HepG2 (cell line): ENCODE data around the gene SLC22A5. TPM values are rescaled to one million over a fixed set of nuclear protein-coding genes. Genes with fewer than 3 reads are reported as not detected.

ENCODE experiments used
- ATAC-seq: fragments of 200-7000 bp; cut with Tn5 transposase; 3 replicates; pipeline ENCODE4 v1.9.1; 2020; ENCODE audit warnings: mild to moderate bottlenecking, moderate library complexity
- BruUV-seq: library from RNA; stranded (reverse); fragments of 400-500 nt; replicated peaks from 2 replicates; lab custom pipeline; 2021; lab: Mats Ljungman, UMichigan
- CTCF ChIA-PET: fragments of 300-600 bp; formaldehyde crosslinking; extraction: SDS; loops from one replicate; lab custom pipeline; 2021; ENCODE audit warnings: low total read pairs, inconsistent platforms, low intra/inter-chr PET ratio; lab: Yijun Ruan, JAX
- POLR2A ChIA-PET: fragments of 350-600 bp; sonication (Branson Sonifier 250); formaldehyde crosslinking; loops from one replicate; lab custom pipeline; 2020; ENCODE audit warnings: antibody characterized with exemption, inconsistent platforms; lab: Yijun Ruan, JAX
- DNase-seq: peaks from one replicate; pipeline ENCODE4 v3.0.0-alpha.2; 2015; ENCODE audit warnings: low spot score
- FAIRE-seq: peaks from 3 replicates; lab custom pipeline; 2011; peaks lifted over from hg19 to GRCh38; lab: Jason Lieb, UNC
- H2AFZ ChIP-seq: one replicate; pipeline ENCODE4 v1.6.1; 2011; ENCODE audit warnings: low read length, inconsistent platforms
- H3K27ac ChIP-seq: fragments of 300-600 bp; 3 replicates; pipeline ENCODE4 v1.8.0; 2011; ENCODE audit warnings: mixed run types, mild to moderate bottlenecking, mixed read lengths, low read length, inconsistent platforms; ENCODE audit not compliant: insufficient read depth; ENCODE audit errors: extremely low read length
- H3K27me3 ChIP-seq, 2 experiments: fragments of 200-600 bp in 1 of 2; 2 replicates in 1 of 2; 3 replicates in 1 of 2; pipeline versions ENCODE4 v1.6.0 to v1.8.0; 2011; ENCODE audit warnings: low read length in 2 of 2, mild to moderate bottlenecking in 2 of 2, moderate library complexity in 2 of 2, inconsistent platforms in 1 of 2; ENCODE audit not compliant: insufficient read depth in 2 of 2, control insufficient read depth in 1 of 2
- H3K36me3 ChIP-seq, 2 experiments: fragments of 200-600 bp in 1 of 2; replicated peaks in 1 of 2; 2 replicates in 1 of 2; 3 replicates in 1 of 2; pipeline versions ENCODE4 v1.5.1 to v1.8.0; 2011; ENCODE audit warnings: low read length in 2 of 2, inconsistent platforms in 1 of 2; ENCODE audit not compliant: insufficient read depth in 2 of 2, control insufficient read depth in 1 of 2
- H3K4me1 ChIP-seq: 2 replicates; pipeline ENCODE4 v1.5.1; 2012; ENCODE audit warnings: low read length, inconsistent platforms; ENCODE audit not compliant: insufficient read depth
- H3K4me2 ChIP-seq: 2 replicates; pipeline ENCODE4 v1.6.0; 2011; ENCODE audit warnings: low read depth, low read length, inconsistent platforms
- H3K4me3 ChIP-seq, 3 experiments: fragments of 200-600 bp in 1 of 3; sonication (generic), shearing (Covaris generic) in 1 of 3; replicated peaks in 1 of 3; 2 replicates each; pipeline ENCODE4 v1.5.1; 2011 to 2016; ENCODE audit warnings: low read length in 3 of 3, inconsistent platforms in 2 of 3, low read depth in 2 of 3, mild to moderate bottlenecking in 2 of 3, control low read depth in 1 of 3, mixed read lengths in 1 of 3; ENCODE audit not compliant: insufficient read depth in 1 of 3
- H3K79me2 ChIP-seq: one replicate; pipeline ENCODE4 v1.6.1; 2011; ENCODE audit warnings: low read length, inconsistent platforms; ENCODE audit not compliant: insufficient read depth
- H3K9ac ChIP-seq: 2 replicates; pipeline ENCODE4 v1.6.0; 2011; ENCODE audit warnings: mild to moderate bottlenecking, low read depth, low read length, inconsistent platforms; ENCODE audit not compliant: insufficient read depth
- H3K9me3 ChIP-seq: 2 replicates; pipeline ENCODE4 v1.5.1; 2012; ENCODE audit warnings: mild to moderate bottlenecking, low read length
- H4K20me1 ChIP-seq: 2 replicates; pipeline ENCODE4 v1.6.0; 2011; ENCODE audit warnings: inconsistent platforms, mild to moderate bottlenecking, low read length, moderate library complexity; ENCODE audit not compliant: insufficient read depth
- ATF3 ChIP-seq: sonication (generic); formaldehyde crosslinking; IDR thresholded peaks from 2 replicates; pipeline ENCODE4 v1.4.0; 2020; ENCODE audit warnings: missing genetic modification reagents
- DR1 ChIP-seq: sonication (generic); formaldehyde crosslinking; IDR thresholded peaks from 2 replicates; pipeline ENCODE4 v1.8.0; 2021; ENCODE audit warnings: mild to moderate bottlenecking, missing genetic modification reagents, inconsistent platforms
- FOSL2 ChIP-seq: sonication (generic); formaldehyde crosslinking; IDR thresholded peaks from 2 replicates; pipeline ENCODE4 v1.4.0; 2020; ENCODE audit warnings: missing genetic modification reagents
- FOXA1 ChIP-seq, 2 experiments: fragments of 450-650 bp in 1 of 2; sonication (generic) in 1 of 2; formaldehyde crosslinking in 1 of 2; IDR thresholded peaks; 2 replicates each; pipeline versions ENCODE4 v1.4.0 to v1.6.1; 2016 to 2020; ENCODE audit warnings: missing genetic modification reagents in 1 of 2
- FOXC1 ChIP-seq: sonication (generic); formaldehyde crosslinking; IDR thresholded peaks from 2 replicates; pipeline ENCODE4 v1.8.0; 2022; ENCODE audit warnings: mild to moderate bottlenecking, missing genetic modification reagents, borderline replicate concordance
- FOXP1 ChIP-seq, 2 experiments: fragments of 450-650 bp in 1 of 2; IDR thresholded peaks; 2 replicates each; pipeline ENCODE4 v1.6.1; 2017 to 2018; ENCODE audit warnings: antibody characterized with exemption in 1 of 2
- STAT5B ChIP-seq: sonication (generic); formaldehyde crosslinking; IDR thresholded peaks from 2 replicates; pipeline ENCODE4 v1.4.0; 2020; ENCODE audit warnings: missing genetic modification reagents
- ZNF280B ChIP-seq: sonication (generic); formaldehyde crosslinking; IDR thresholded peaks from 2 replicates; pipeline ENCODE4 v1.5.0; 2020; ENCODE audit warnings: missing genetic modification reagents, mild to moderate bottlenecking, borderline replicate concordance
- ZNF317 ChIP-seq: sonication (generic); formaldehyde crosslinking; IDR thresholded peaks from 2 replicates; pipeline ENCODE4 v1.5.0; 2020; ENCODE audit warnings: mild to moderate bottlenecking, missing genetic modification reagents
- WGBS: methylation state at CpG from one replicate; pipeline ENCODE4 v1.1.6; 2017; ENCODE audit warnings: low lambda C conversion rate; 5-methylcytosine and 5-hydroxymethylcytosine counted together
- in situ Hi-C: cut with HindIII; loops from 2 replicates; pipeline ENCODE4 v1.10.0; 2017; ENCODE audit warnings: low pct_unique_long_range_greater_than_20kb; ENCODE audit not compliant: extremely low pct_ligation_motif_present
- intact Hi-C: fragments of 100-400 bp; cut with micrococcal nuclease; formaldehyde crosslinking; loops from one replicate; pipeline ENCODE4 v1.10.0; 2022; ENCODE audit not compliant: unreplicated experiment
- polyA plus RNA-seq, 8 experiments: library from polyadenylated mRNA; depleted of rRNA in 3 of 8; stranded (reverse) in 7 of 8; unstranded in 1 of 8; fragments of >200 nt; fragmentation: Illumina TruSeq in 4 of 8; extraction: Trizol in 4 of 8; gene quantifications; 2 replicates each; pipeline versions ENCODE4 v1.2.1 to v1.2.3, GENCODE V29; 2011 to 2016; ENCODE audit warnings: low read depth in 4 of 8, missing spikeins in 1 of 8, mixed read lengths in 1 of 8; ENCODE audit not compliant: insufficient read depth in 1 of 8
- total RNA-seq, 5 experiments: library from RNA; depleted of rRNA; stranded (reverse); fragments of >200 nt; fragmentation: Illumina TruSeq; extraction: Trizol; gene quantifications; 2 replicates each; pipeline ENCODE4 v1.2.3, GENCODE V29; 2016; ENCODE audit warnings: low read depth in 1 of 5
- TF ChIP-seq, protein P1 (sequence below): sonication (generic); formaldehyde crosslinking; IDR thresholded peaks from 2 replicates; pipeline ENCODE4 v1.8.1; 2023; ENCODE audit warnings: mild to moderate bottlenecking, missing genetic modification reagents, borderline replicate concordance
- TF ChIP-seq, protein P2 (sequence below): sonication (generic); formaldehyde crosslinking; IDR thresholded peaks from 2 replicates; pipeline ENCODE4 v1.5.1; 2020; ENCODE audit warnings: mild to moderate bottlenecking, moderate library complexity, missing genetic modification reagents

Gene SLC22A5
- total and polyA plus RNA-seq, 2 of the 13 experiments (the other 11 are each of a cell fraction or from before 2014, with no cell fraction given): 7.1 to 15.1 TPM

DNA sequence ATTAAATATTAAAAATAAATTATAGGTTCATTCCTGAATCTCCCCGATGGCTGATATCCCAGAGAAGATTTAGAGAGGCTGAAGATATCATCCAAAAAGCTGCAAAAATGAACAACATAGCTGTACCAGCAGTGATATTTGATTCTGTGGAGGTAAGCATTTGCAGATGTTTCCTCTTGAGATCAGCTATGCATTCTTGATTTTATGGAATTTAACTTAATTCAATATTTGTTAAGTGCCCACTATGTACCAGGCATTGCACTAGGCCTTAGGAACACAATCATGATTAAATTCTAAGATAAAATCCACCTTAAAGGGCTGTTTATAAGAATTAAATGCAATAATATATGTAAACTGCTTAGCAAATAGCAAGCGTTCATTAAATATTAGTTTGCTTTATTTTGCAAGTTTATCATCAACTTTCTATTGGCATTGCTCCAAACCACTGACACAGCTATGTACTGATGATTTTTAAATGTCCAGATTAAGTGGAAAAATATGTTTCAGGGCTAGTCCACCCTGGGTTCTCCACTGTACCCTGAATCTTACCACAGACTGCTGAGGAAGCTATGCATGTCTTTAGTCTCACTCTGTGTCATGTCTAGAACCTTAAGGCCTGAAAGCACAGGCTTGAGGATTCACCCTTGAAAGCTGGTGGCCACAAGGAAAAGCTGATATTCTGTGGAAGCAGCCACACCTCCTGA, 42.1 kb upstream of the SLC22A5 start:
- no peak for FAIRE-seq
- DNase-seq: no peak
- ChIA-PET CTCF (no interaction called here), POLR2A (no interaction called here)
- 95% methylated on average over 2 of the region's 2 CpGs for WGBS
- H3K4me3 ChIP-seq: no peak overlapping the region
- no peaks in the 10 kb centered on the region for H3K27me3 ChIP-seq
- H3K79me2 ChIP-seq: no peaks in the 10 kb centered on the region
- H3K4me1 ChIP-seq: no peaks in the 10 kb centered on the region
- H3K4me2 ChIP-seq: no peak overlapping the region
- in situ Hi-C loops: no loop called here
- H3K9ac ChIP-seq: no peak overlapping the region
- H3K27ac ChIP-seq: no peak overlapping the region
- no peaks in the 10 kb centered on the region for H4K20me1 ChIP-seq
- no peaks in the 10 kb centered on the region for H3K9me3 ChIP-seq
- intact Hi-C loops: no loop called here
- H2AFZ ChIP-seq: no peak overlapping the region
- no peak for TF ChIP-seq DR1 (CRISPR knock-in tag)
- ATAC-seq: no peak
- no peaks in the 10 kb centered on the region for H3K36me3 ChIP-seq
- BruUV-seq: no TSS peak

GRCh38 chr5:132334812-132335211, 34.7 kb upstream of the SLC22A5 start:
- POLR2A ChIA-PET: no interaction called here
- Histone ChIP-seq H3K9me3 (no peaks in the 10 kb centered on the region), H3K27me3 (no peaks in the 10 kb centered on the region), H3K4me1 (peaks cover 22% of the 10 kb centered on the region), H3K27ac (no peak overlapping the region), H3K9ac (no peak overlapping the region), H4K20me1 (no peaks in the 10 kb centered on the region), H2AFZ (no peak overlapping the region), H3K79me2 (no peaks in the 10 kb centered on the region), H3K36me3 (no peaks in the 10 kb centered on the region), H3K4me3 (no peak overlapping the region), H3K4me2 (no peak overlapping the region)
- CTCF ChIA-PET: no interaction called here
- no peak; the same call in 2 of the 3 replicates for ATAC-seq
- intact Hi-C loops (no loop called here), in situ Hi-C loops (no loop called here)
- BruUV-seq: no TSS peak
- peak; percentile 14 for DNase-seq
- FAIRE-seq: peak; percentile 4
- TF ChIP-seq, protein P1, sequence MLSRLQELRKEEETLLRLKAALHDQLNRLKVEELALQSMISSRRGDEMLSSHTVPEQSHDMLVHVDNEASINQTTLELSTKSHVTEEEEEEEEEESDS (CRISPR knock-in tag): no peak
- no peak for TF ChIP-seq FOXP1 (IDR thresholded peaks at IDR 0.05)
- TF ChIP-seq FOXP1 (CRISPR knock-in tag; IDR thresholded peaks at IDR 0.05): peak; percentile 37; the same call in 1 of the 2 replicates
- no peak for TF ChIP-seq FOXA1 (IDR thresholded peaks at IDR 0.05)
- TF ChIP-seq FOXA1 (CRISPR knock-in tag; IDR thresholded peaks at IDR 0.05): 0 out of 2 replicates have a peak, but pooled peaks have one; percentile 30
- peak; percentile 36; the same call in 1 of the 2 replicates for TF ChIP-seq FOSL2 (CRISPR knock-in tag)
- TF ChIP-seq ZNF317: peak; percentile 90
- no peak for TF ChIP-seq STAT5B (CRISPR knock-in tag)
- no peak for TF ChIP-seq FOXC1 (CRISPR knock-in tag)
- TF ChIP-seq, protein P2, sequence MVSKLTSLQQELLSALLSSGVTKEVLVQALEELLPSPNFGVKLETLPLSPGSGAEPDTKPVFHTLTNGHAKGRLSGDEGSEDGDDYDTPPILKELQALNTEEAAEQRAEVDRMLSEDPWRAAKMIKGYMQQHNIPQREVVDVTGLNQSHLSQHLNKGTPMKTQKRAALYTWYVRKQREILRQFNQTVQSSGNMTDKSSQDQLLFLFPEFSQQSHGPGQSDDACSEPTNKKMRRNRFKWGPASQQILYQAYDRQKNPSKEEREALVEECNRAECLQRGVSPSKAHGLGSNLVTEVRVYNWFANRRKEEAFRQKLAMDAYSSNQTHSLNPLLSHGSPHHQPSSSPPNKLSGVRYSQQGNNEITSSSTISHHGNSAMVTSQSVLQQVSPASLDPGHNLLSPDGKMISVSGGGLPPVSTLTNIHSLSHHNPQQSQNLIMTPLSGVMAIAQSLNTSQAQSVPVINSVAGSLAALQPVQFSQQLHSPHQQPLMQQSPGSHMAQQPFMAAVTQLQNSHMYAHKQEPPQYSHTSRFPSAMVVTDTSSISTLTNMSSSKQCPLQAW: no peak
- TF ChIP-seq ZNF280B (CRISPR knock-in tag): no peak
- TF ChIP-seq ATF3 (CRISPR knock-in tag): no peak
- WGBS: 85% methylated on average over 3 of the region's 3 CpGs
